SJSA1 (cell line): Measurements from ENCODE around the gene LGALS3. TPM values are rescaled to one million over a fixed set of nuclear protein-coding genes. Genes with fewer than 3 reads are reported as not detected.

Experiments used
- DNase-seq, 2 experiments: peaks; one replicate each; pipeline ENCODE4 v3.0.0-alpha.2; 2015 to 2020; ENCODE audit warnings: low spot score in 2 of 2, low read depth in 1 of 2
- H3K27ac ChIP-seq: fragments of 250-450 bp; sonication (Bioruptor Pico); 2 replicates; pipeline ENCODE4 v1.5.1; 2020; ENCODE audit warnings: mild to moderate bottlenecking, moderate library complexity
- H3K27me3 ChIP-seq: fragments of 250-450 bp; sonication (Bioruptor Pico); replicated peaks from 2 replicates; pipeline ENCODE4 v1.5.1; 2020; ENCODE audit warnings: mild to moderate bottlenecking, moderate library complexity
- H3K36me3 ChIP-seq: fragments of 250-450 bp; sonication (Bioruptor Pico); 2 replicates; pipeline ENCODE4 v1.5.1; 2020; ENCODE audit warnings: mild to moderate bottlenecking
- H3K4me1 ChIP-seq: fragments of 250-450 bp; sonication (Bioruptor Pico); replicated peaks from 2 replicates; pipeline ENCODE4 v1.6.1; 2021; ENCODE audit warnings: mild to moderate bottlenecking
- H3K4me3 ChIP-seq: fragments of 250-450 bp; sonication (Bioruptor Pico); 2 replicates; pipeline ENCODE4 v1.5.1; 2020; ENCODE audit warnings: mild to moderate bottlenecking
- H3K9me3 ChIP-seq: fragments of 250-450 bp; sonication (Bioruptor Pico); replicated peaks from 2 replicates; pipeline ENCODE4 v1.5.1; 2020; ENCODE audit warnings: mild to moderate bottlenecking
- total RNA-seq: library from RNA; depleted of rRNA; stranded (reverse); fragments of >200 nt; shearing (Covaris generic); gene quantifications from 2 replicates; pipeline ENCODE4 v1.2.3, GENCODE V29; 2014

Gene LGALS3
- total RNA-seq, 1 experiment from 2014 or later = 310 TPM

- no peaks in the 10 kb centered on the region for H3K36me3 ChIP-seq
- no peak for DNase-seq
- no peak overlapping the region for H3K27ac ChIP-seq
- H3K4me3 ChIP-seq = no peak overlapping the region
- peaks cover 51% of the 10 kb centered on the region for H3K4me1 ChIP-seq
- no peaks in the 10 kb centered on the region for H3K27me3 ChIP-seq
- no peaks in the 10 kb centered on the region for H3K9me3 ChIP-seq
Measured at GRCh38 chr14:55120571-55121495, 8.2 kb upstream of the LGALS3 start.

GRCh38 chr14:55121628-55122439 is 7.2 kb upstream of the LGALS3 start:
- no peaks in the 10 kb centered on the region for H3K27me3 ChIP-seq
- DNase-seq = no peak
- H3K27ac ChIP-seq = peak overlapping the region; percentile 56; the same call in 1 of the 2 replicates

GRCh38 chr14:55122440-55122986 is 6.5 kb upstream of the LGALS3 start:
- Histone ChIP-seq H3K4me1 (peaks cover 60% of the 10 kb centered on the region), H3K36me3 (no peaks in the 10 kb centered on the region), H3K9me3 (no peaks in the 10 kb centered on the region), H3K27me3 (no peaks in the 10 kb centered on the region), H3K4me3 (no peak overlapping the region), H3K27ac (peak overlapping the region; percentile 56)
- DNase-seq = no peak

More at GRCh38 chr14:55121628-55122439, 7.2 kb upstream of the LGALS3 start:
- Histone ChIP-seq H3K4me3 (no peak overlapping the region), H3K36me3 (no peaks in the 10 kb centered on the region), H3K9me3 (no peaks in the 10 kb centered on the region), H3K4me1 (peaks cover 57% of the 10 kb centered on the region)

- peak overlapping the region; percentile 56 for H3K27ac ChIP-seq
- H3K4me3 ChIP-seq = no peak overlapping the region
- no peaks in the 10 kb centered on the region for H3K9me3 ChIP-seq
- peak; percentile 81 to 88 for DNase-seq
- no peaks in the 10 kb centered on the region for H3K27me3 ChIP-seq
- peaks cover 60% of the 10 kb centered on the region for H3K4me1 ChIP-seq
- H3K36me3 ChIP-seq = no peaks in the 10 kb centered on the region
Measured at GRCh38 chr14:55123101-55123500, 6.0 kb upstream of the LGALS3 start.

- Histone ChIP-seq H3K4me3 (no peak overlapping the region), H3K4me1 (peaks cover 56% of the 10 kb centered on the region), H3K27ac (no peak overlapping the region), H3K36me3 (no peaks in the 10 kb centered on the region), H3K9me3 (no peaks in the 10 kb centered on the region), H3K27me3 (no peaks in the 10 kb centered on the region)
- no peak for DNase-seq
Measured at GRCh38 chr14:55123852-55124639, 5.0 kb upstream of the LGALS3 start.

GRCh38 chr14:55124774-55125386 is 4.2 kb upstream of the LGALS3 start:
- Histone ChIP-seq H3K9me3 (no peaks in the 10 kb centered on the region), H3K27me3 (no peaks in the 10 kb centered on the region), H3K27ac (no peak overlapping the region), H3K4me3 (no peak overlapping the region), H3K36me3 (peaks cover 3% of the 10 kb centered on the region; the same call in 1 of the 2 replicates), H3K4me1 (peaks cover 51% of the 10 kb centered on the region)
- no peak for DNase-seq

GRCh38 chr14:55125403-55125802 is 3.6 kb upstream of the LGALS3 start:
- H3K9me3 ChIP-seq = no peaks in the 10 kb centered on the region
- peaks cover 3% of the 10 kb centered on the region; the same call in 1 of the 2 replicates for H3K36me3 ChIP-seq
- H3K27ac ChIP-seq = no peak overlapping the region
- H3K4me3 ChIP-seq = no peak overlapping the region
- no peaks in the 10 kb centered on the region for H3K27me3 ChIP-seq
- peaks cover 55% of the 10 kb centered on the region for H3K4me1 ChIP-seq
- DNase-seq = no peak

DNA sequence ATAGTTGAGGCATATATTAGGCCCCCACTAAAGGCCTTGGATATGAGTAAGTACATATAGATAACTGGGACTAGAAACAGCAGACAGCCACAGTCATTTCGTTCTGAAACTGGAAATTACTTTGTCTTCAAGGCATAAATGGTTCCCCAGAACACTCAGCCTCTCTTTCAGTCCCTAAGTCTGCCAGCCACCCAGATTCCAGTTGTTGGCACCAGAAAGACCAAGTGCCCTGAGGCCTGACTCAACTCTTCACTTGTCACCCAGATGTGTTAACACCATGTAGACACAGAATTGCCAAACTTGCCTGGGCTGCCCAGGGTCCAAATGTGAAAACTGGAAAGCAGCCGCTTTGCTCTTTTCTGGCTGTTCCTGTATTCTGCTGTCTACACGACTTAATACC is 3.0 kb upstream of the LGALS3 start:
- H3K27ac ChIP-seq = no peak overlapping the region
- H3K4me3 ChIP-seq = no peak overlapping the region
- H3K4me1 ChIP-seq = peaks cover 61% of the 10 kb centered on the region
- no peaks in the 10 kb centered on the region for H3K27me3 ChIP-seq
- no peaks in the 10 kb centered on the region for H3K9me3 ChIP-seq
- peaks cover 6% of the 10 kb centered on the region for H3K36me3 ChIP-seq
- DNase-seq = no peak

- no peak for DNase-seq
- Histone ChIP-seq H3K9me3 (no peaks in the 10 kb centered on the region), H3K4me3 (no peak overlapping the region), H3K36me3 (peaks cover 15% of the 10 kb centered on the region), H3K27ac (no peak overlapping the region), H3K4me1 (peaks cover 68% of the 10 kb centered on the region), H3K27me3 (no peaks in the 10 kb centered on the region)
Measured at GRCh38 chr14:55126932-55127459, 2.1 kb upstream of the LGALS3 start.

DNA sequence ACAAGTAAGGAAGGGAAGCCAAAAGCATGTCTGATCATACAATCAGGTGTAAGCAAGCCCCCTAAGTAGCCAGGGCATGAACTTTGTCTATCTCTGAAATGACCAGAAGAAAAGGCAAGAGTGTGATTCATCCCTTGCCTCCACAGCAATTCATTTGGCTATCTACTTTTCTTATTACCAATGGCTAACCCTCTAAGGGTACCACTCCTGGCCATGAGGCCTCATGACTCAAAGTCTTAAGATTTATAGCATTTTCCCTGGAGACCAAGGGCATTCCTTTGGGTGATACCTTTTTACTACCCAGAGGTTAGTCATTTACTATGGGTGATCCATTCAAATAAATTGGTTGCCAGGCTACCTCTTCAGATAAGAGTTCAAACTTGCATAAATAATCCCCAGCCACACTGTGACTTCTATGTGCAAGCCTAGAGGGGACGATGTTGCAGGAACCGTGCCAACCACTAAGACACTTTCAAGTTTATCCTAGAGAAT is 1.5 kb upstream of the LGALS3 start:
- Histone ChIP-seq H3K9me3 (no peaks in the 10 kb centered on the region), H3K27ac (no peak overlapping the region), H3K36me3 (peaks cover 18% of the 10 kb centered on the region), H3K4me3 (no peak overlapping the region), H3K27me3 (no peaks in the 10 kb centered on the region), H3K4me1 (peaks cover 68% of the 10 kb centered on the region)
- DNase-seq = peak in 1 of 2 experiments; percentile 34

GRCh38 chr14:55128386-55129085 is 516 bp upstream of the LGALS3 start:
- no peaks in the 10 kb centered on the region for H3K27me3 ChIP-seq
- DNase-seq = no peak
- H3K9me3 ChIP-seq = no peaks in the 10 kb centered on the region
- peaks cover 27% of the 10 kb centered on the region for H3K36me3 ChIP-seq
- peak overlapping the region; percentile 80 for H3K4me3 ChIP-seq
- H3K4me1 ChIP-seq = peaks cover 68% of the 10 kb centered on the region
- peak overlapping the region; percentile 66 for H3K27ac ChIP-seq
